SK-N-SH (cell line): ENCODE data around the gene CASD1. TPM values are rescaled to one million over a fixed set of nuclear protein-coding genes. Genes with fewer than 3 reads are reported as not detected.

ENCODE experiments used
- CTCF ChIA-PET: fragments of 300-600, 350-600 bp; formaldehyde crosslinking; extraction: SDS; loops from one replicate; lab custom pipeline; 2021; lab: Yijun Ruan, JAX
- POLR2A ChIA-PET: fragments of 350-600 bp; sonication (Branson Sonifier 250); formaldehyde crosslinking; extraction: SDS; loops from one replicate; lab custom pipeline; 2020; ENCODE audit warnings: antibody characterized with exemption, inconsistent platforms; lab: Yijun Ruan, JAX
- DNase-seq: peaks from one replicate; pipeline ENCODE4 v3.0.0; 2012
- H2AFZ ChIP-seq: fragments of 200-600 bp; sonication (generic); 2 replicates; pipeline ENCODE4 v1.8.1; 2016; ENCODE audit warnings: antibody characterized with exemption, mild to moderate bottlenecking, low read depth
- H3F3A ChIP-seq: fragments of 200-600 bp; sonication (generic); replicated peaks from 2 replicates; pipeline ENCODE3; 2016; ENCODE audit warnings: antibody characterized with exemption, mild to moderate bottlenecking; ENCODE audit not compliant: insufficient read depth
- H3K27ac ChIP-seq, 2 experiments: fragments of 200-500 bp in 1 of 2; fragments of 200-600 bp in 1 of 2; sonication (Bioruptor generic) in 1 of 2; sonication (generic), shearing (Covaris generic) in 1 of 2; 2 replicates each; pipeline versions ENCODE4 v1.5.1 to v1.6.1; 2014 to 2016; ENCODE audit warnings: low read depth in 2 of 2, inconsistent platforms in 1 of 2, low read length in 1 of 2, mild to moderate bottlenecking in 1 of 2, mixed read lengths in 1 of 2
- H3K27me3 ChIP-seq: fragments of 200-600 bp; sonication (generic), shearing (Covaris generic); 2 replicates; pipeline ENCODE4 v1.6.1; 2016; ENCODE audit warnings: mixed run types; ENCODE audit not compliant: insufficient read depth
- H3K36me3 ChIP-seq, 2 experiments: fragments of 200-500 bp in 1 of 2; fragments of 200-600 bp in 1 of 2; sonication (Bioruptor generic) in 1 of 2; sonication (generic) in 1 of 2; replicated peaks in 1 of 2; 2 replicates each; pipeline versions ENCODE3 to v1.5.1; 2014 to 2016; ENCODE audit warnings: low read length in 1 of 2, mild to moderate bottlenecking in 1 of 2; ENCODE audit not compliant: insufficient read depth in 2 of 2, control insufficient read depth in 1 of 2
- H3K4me1 ChIP-seq, 2 experiments: fragments of 200-500 bp in 1 of 2; fragments of 200-600 bp in 1 of 2; sonication (Bioruptor generic) in 1 of 2; sonication (generic), shearing (Covaris generic) in 1 of 2; 2 replicates each; pipeline versions ENCODE4 v1.5.1 to v1.6.1; 2014 to 2016; ENCODE audit warnings: low read depth in 1 of 2, low read length in 1 of 2, mixed run types in 1 of 2; ENCODE audit not compliant: insufficient read depth in 2 of 2, control insufficient read depth in 1 of 2
- H3K4me2 ChIP-seq: fragments of 200-600 bp; sonication (generic), shearing (Covaris generic); 2 replicates; pipeline ENCODE4 v1.6.1; 2017; ENCODE audit warnings: mixed run types
- H3K4me3 ChIP-seq, 2 experiments: fragments of 200-500 bp in 1 of 2; fragments of 200-600 bp in 1 of 2; sonication (Bioruptor generic) in 1 of 2; sonication (generic), shearing (Covaris generic) in 1 of 2; 2 replicates each; pipeline versions ENCODE4 v1.5.1 to v1.8.1; 2014 to 2016; ENCODE audit warnings: low read depth in 2 of 2, inconsistent platforms in 1 of 2, low read length in 1 of 2, mild to moderate bottlenecking in 1 of 2, mixed read lengths in 1 of 2, moderate library complexity in 1 of 2
- H3K79me2 ChIP-seq: fragments of 200-600 bp; sonication (generic); 2 replicates; pipeline ENCODE4 v1.8.1; 2017; ENCODE audit warnings: mild to moderate bottlenecking; ENCODE audit not compliant: insufficient read depth
- H3K9ac ChIP-seq: fragments of 200-600 bp; sonication (generic); 2 replicates; pipeline ENCODE4 v1.6.1; 2017; ENCODE audit warnings: mixed run types
- H3K9me2 ChIP-seq: fragments of 200-600 bp; sonication (generic); 2 replicates; pipeline ENCODE4 v1.6.1; 2017; ENCODE audit warnings: mixed run types
- H3K9me3 ChIP-seq: fragments of 200-600 bp; sonication (generic); 2 replicates; pipeline ENCODE4 v1.6.1; 2017; ENCODE audit warnings: mixed run types, mild to moderate bottlenecking, moderate library complexity
- H4K20me1 ChIP-seq: fragments of 200-600 bp; sonication (generic); 2 replicates; pipeline ENCODE4 v1.6.1; 2017; ENCODE audit warnings: mild to moderate bottlenecking, mixed run types; ENCODE audit not compliant: insufficient read depth
- CTCF ChIP-seq: fragments of 200-600 bp; sonication (generic); IDR thresholded peaks from 2 replicates; pipeline ENCODE4 v1.6.1; 2017; ENCODE audit warnings: antibody characterized with exemption, mild to moderate bottlenecking, moderate library complexity
- ELF1 ChIP-seq: IDR thresholded peaks from 2 replicates; pipeline ENCODE4 v1.4.0; 2012
- EP300 ChIP-seq, 2 experiments: IDR thresholded peaks; 2 replicates each; pipeline versions ENCODE4 v1.4.0 to v1.6.1; 2012; ENCODE audit warnings: borderline replicate concordance in 1 of 2, low read depth in 1 of 2, low read length in 1 of 2
- FOXM1 ChIP-seq: IDR thresholded peaks from 2 replicates; pipeline ENCODE4 v1.4.0; 2012; ENCODE audit warnings: low read depth, mild to moderate bottlenecking
- JUND ChIP-seq: IDR thresholded peaks from 2 replicates; pipeline ENCODE4 v1.4.0; 2012
- MAX ChIP-seq: IDR thresholded peaks from 2 replicates; pipeline ENCODE4 v1.4.0; 2012; ENCODE audit warnings: low read depth
- NFIC ChIP-seq: IDR thresholded peaks from 2 replicates; pipeline ENCODE4 v1.4.0; 2012; ENCODE audit warnings: borderline replicate concordance
- PBX3 ChIP-seq: IDR thresholded peaks from 2 replicates; pipeline ENCODE4; 2012
- POLR2AphosphoS5 ChIP-seq: IDR thresholded peaks from 2 replicates; pipeline ENCODE4 v1.6.1; 2012; ENCODE audit warnings: low read depth, low read length
- SIN3A ChIP-seq: IDR thresholded peaks from 2 replicates; pipeline ENCODE4 v1.6.1; 2012; ENCODE audit warnings: low read depth, mild to moderate bottlenecking, low read length, moderate library complexity, borderline replicate concordance
- TAF1 ChIP-seq: IDR thresholded peaks from 2 replicates; pipeline ENCODE4 v1.6.1; 2012; ENCODE audit warnings: low read depth, mild to moderate bottlenecking, low read length, moderate library complexity, borderline replicate concordance
- USF2 ChIP-seq: fragments of 150-350 bp; IDR thresholded peaks from 2 replicates; pipeline ENCODE4 v1.6.1; 2017; ENCODE audit warnings: antibody characterized with exemption, low read length, low read depth, borderline replicate concordance
- YY1 ChIP-seq: IDR thresholded peaks from 2 replicates; pipeline ENCODE4 v1.4.0; 2012; ENCODE audit warnings: low read depth, mild to moderate bottlenecking
- ZBTB33 ChIP-seq: IDR thresholded peaks from 2 replicates; pipeline ENCODE4 v1.4.0; 2012; ENCODE audit warnings: low read depth, borderline replicate concordance
- WGBS: methylation state at CpG from one replicate; pipeline ENCODE4 v1.1.6; 2017; ENCODE audit warnings: low lambda C conversion rate; 5-methylcytosine and 5-hydroxymethylcytosine counted together
- polyA plus RNA-seq, 3 experiments: library from polyadenylated mRNA; depleted of rRNA; stranded (reverse); fragments of >200 nt; gene quantifications; 2 replicates each; pipeline ENCODE4 v1.2.3, GENCODE V29; 2012

CASD1 gene
- polyA plus RNA-seq, 1 of the 3 experiments (the other 2 are of a cell fraction): 8.5 TPM

- 28% methylated on average over 2 of the region's 2 CpGs for WGBS
- Histone ChIP-seq H3K36me3 (no peaks in the 10 kb centered on the region), H3K4me2 (no peak overlapping the region), H3K27me3 (no peaks in the 10 kb centered on the region; the same call in 1 of the 2 replicates), H2AFZ (no peak overlapping the region), H3F3A (no peaks in the 10 kb centered on the region), H3K79me2 (no peaks in the 10 kb centered on the region), H3K9me3 (peaks cover 11% of the 10 kb centered on the region; the same call in 1 of the 2 replicates), H3K4me3 (no peak overlapping the region), H3K4me1 (no peaks in the 10 kb centered on the region), H3K27ac (no peak overlapping the region), H3K9me2 (no peaks in the 10 kb centered on the region), H4K20me1 (no peaks in the 10 kb centered on the region), H3K9ac (no peak overlapping the region)
- DNase-seq: no peak
- POLR2A ChIA-PET: no interaction called here
- CTCF ChIA-PET: interaction anchor here (1.0 to 1.3 kb wide), 2 partner anchors 22 to 291 kb away, joined by 3 to 4 read pairs; no protein-coding TSS in a partner anchor
- no peak for TF ChIP-seq FOXM1
- TF ChIP-seq TAF1: no peak
- TF ChIP-seq JUND: no peak
- no peak for TF ChIP-seq POLR2AphosphoS5
- TF ChIP-seq YY1: no peak
- no peak for TF ChIP-seq ZBTB33
- TF ChIP-seq EP300 (IDR thresholded peaks at IDR 0.05; ENCODE audit: borderline replicate concordance in 1 of 2, low read depth in 1 of 2, low read length in 1 of 2): no peak
- no peak for TF ChIP-seq NFIC
- TF ChIP-seq USF2: no peak
- TF ChIP-seq SIN3A: no peak
- no peak for TF ChIP-seq MAX
- TF ChIP-seq CTCF: no peak
Measured at GRCh38 chr7:94471604-94472003, 38.0 kb upstream of the CASD1 start.

GRCh38 chr7:94472608-94473007, 37.0 kb upstream of the CASD1 start:
- H3K36me3 ChIP-seq: no peaks in the 10 kb centered on the region
- ChIA-PET POLR2A (no interaction called here), CTCF (no interaction called here)
- H3K4me1 ChIP-seq: no peaks in the 10 kb centered on the region
- DNase-seq: no peak
- no peak overlapping the region for H3K27ac ChIP-seq
- H4K20me1 ChIP-seq: no peaks in the 10 kb centered on the region
- H2AFZ ChIP-seq: no peak overlapping the region
- H3K4me3 ChIP-seq: no peak overlapping the region
- H3K27me3 ChIP-seq: no peaks in the 10 kb centered on the region; the same call in 1 of the 2 replicates
- no peaks in the 10 kb centered on the region for H3K9me2 ChIP-seq
- no peak overlapping the region for H3K9ac ChIP-seq
- no peak overlapping the region for H3K4me2 ChIP-seq
- peaks cover 11% of the 10 kb centered on the region; the same call in 1 of the 2 replicates for H3K9me3 ChIP-seq
- no peaks in the 10 kb centered on the region for H3F3A ChIP-seq
- no peaks in the 10 kb centered on the region for H3K79me2 ChIP-seq
- 40% methylated on average over 1 of the region's 1 CpG for WGBS
- no peak for TF ChIP-seq POLR2AphosphoS5
- TF ChIP-seq YY1: no peak
- TF ChIP-seq ELF1: no peak
- TF ChIP-seq PBX3: no peak
- no peak for TF ChIP-seq CTCF
- no peak for TF ChIP-seq SIN3A
